HG02610 (cell line): ENCODE measurements around the gene KIF5B.
"Not testable (repeated sequence)": the region's sequence is repeated elsewhere in the genome, so short reads cannot be mapped to it uniquely, and the experiment has no call there.

Experiments
- ATAC-seq: cut with Tn5 transposase; IDR thresholded peaks from one replicate; pipeline ENCODE4 v1.9.1; 2021; ENCODE audit warnings: mild to moderate bottlenecking, moderate library complexity; ENCODE audit not compliant: unreplicated experiment

KIF5B gene

GRCh38 chr10:32056136-32057035 is at the start of gene KIF5B:
TSS of gene KIF5B (minus strand) at chr10:32056425. CDS start at chr10:32055973, 452 bp downstream.
- peak; percentile 86 for ATAC-seq

GRCh38 chr10:32105782-32106382 is 49.7 kb upstream of the KIF5B start:
- no peak for ATAC-seq

DNA sequence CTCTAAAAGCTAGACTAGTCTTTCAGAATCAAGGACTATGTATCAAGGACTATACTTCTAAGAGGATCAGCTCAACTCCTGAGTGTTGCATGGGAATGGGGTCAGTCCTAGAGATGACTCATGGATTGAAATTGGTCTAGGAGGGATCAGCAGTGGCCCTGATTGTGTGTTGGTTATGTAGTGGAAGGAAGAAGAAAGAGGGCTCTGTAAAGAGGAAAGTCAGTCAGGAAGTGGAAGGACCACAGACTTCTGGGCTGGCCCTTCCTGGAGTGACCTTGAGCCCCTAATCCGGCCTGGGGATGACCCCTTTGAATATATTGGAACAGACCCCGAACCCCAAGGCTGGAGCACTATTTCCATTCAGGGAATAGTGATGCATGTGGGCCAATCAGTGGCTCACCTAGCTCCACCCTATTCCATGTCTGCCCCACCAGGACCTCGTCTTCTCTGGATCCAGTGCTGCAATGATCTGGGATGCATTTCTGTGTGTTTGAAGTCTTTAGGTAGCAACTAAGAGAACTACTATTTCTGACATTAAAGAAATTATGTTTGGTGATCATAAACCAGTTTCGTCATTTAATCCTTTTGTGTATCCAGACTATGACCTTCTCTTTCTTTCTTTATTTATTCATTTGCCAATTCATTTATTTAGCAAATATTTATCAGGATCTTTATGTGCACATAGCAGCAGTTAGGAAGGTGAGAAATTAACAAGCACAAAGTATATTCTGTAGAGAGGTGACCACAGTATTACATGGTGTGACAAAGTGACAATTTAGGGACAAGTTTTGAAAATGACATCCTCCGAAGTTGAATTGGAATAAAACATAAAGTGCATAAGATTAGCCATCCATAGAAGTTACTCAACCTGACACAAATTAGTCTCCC is 48.6 kb upstream of the KIF5B start:
- ATAC-seq, result no peak

DNA sequence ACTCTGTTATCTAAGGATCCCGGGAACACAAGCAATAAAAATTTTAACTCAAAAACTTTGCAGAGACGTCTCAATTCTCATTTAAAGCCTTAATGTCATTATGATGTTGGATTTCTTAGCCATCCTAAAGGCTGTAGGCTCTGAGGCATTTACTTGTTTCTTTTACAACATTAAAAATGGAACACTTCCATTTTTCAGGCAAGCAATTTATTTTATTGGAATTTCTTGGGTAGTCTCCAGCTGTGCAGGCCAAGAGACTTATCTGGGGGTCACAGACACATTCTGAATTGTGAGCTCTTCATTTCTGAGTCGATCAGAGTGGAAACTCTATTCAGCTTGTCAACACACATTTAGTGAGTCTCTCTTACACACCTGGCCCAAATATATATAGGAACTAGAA is 48.0 kb upstream of the KIF5B start:
- no peak for ATAC-seq

DNA sequence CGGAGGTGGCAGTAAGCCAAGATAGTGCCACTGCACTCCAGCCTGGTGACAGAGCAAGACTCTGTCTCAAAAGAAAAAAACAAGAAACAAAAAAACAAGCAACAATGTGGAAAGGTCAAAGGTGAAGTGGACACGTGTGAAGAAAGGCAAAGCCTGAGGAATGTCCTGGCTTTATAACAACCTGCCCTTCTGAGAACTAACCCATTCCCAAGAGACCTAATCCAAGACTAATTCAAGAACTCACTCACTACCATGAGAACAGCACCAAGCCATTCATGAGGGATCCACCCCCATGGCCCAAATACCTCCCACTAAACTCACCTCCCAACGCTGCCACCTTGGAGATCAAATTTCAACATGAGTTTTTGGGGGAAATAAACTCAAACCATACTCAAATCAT is 47.5 kb upstream of the KIF5B start:
- no peak for ATAC-seq

DNA sequence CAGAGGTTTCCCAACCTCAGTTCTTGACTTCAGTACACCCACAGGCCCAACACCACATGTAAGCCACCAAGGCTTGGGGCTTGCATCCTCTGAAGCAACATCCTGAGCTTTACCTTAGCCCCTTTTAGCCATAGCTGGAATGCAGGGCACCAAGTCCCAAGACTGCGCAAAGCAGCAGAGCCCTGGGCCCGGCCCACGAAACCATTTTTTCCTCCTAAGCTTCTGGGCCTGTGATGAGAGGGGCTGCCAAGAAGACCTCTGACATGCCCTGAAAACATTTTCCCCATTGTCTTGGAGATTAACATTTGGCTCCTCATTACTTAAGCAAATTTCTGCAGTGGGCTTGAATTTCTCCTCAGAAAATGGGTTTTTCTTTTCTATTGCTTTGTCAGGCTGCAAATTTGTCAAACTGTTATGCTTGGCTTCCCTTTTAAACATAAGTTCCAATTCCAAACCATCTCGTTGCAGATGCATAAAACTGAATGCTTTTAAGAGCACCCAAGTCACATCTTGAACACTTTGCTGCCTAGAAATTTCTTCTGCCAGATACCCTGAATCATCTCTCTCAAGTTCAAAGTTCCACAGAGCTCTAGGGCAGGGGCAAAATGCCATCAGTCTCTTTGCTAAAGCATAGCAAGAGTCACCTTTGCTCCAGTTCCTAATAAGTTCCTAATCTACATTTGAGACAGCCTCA is 42.5 kb upstream of the KIF5B start:
- ATAC-seq, result not testable (repeated sequence)

DNA sequence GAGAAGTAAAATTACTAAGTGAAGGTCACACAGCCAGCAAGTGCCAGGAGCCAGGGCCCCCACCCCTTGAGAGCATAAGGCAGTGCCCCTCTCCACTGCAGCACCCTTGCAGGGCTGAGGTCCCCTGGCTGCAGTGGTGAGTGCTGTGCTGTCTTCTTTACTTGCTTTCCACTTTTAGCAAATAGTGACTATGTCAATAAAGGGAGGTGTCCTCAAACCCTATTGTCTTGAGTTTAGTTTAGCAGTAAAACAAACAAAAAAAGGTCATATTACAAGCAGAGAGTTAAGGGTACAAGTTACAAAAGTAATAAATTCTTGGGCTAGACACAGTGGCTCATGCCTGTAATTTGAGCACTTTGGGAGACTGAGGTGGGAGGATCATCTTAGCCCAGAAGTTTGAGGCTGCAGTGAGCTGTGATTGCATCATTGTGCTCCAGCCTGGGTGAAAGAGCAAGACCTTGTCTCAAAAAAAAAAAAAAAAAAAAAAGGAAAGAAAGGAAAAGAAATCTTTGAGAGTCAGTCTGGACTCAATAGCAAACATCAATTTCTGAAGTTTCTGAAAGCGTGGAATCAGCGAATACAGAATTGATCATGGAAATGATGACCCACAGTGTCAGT is 39.0 kb upstream of the KIF5B start:
- ATAC-seq, result no peak

- ATAC-seq, result no peak
These were observed 37.4 kb upstream of the KIF5B start for GRCh38 chr10:32093650-32094049.

DNA sequence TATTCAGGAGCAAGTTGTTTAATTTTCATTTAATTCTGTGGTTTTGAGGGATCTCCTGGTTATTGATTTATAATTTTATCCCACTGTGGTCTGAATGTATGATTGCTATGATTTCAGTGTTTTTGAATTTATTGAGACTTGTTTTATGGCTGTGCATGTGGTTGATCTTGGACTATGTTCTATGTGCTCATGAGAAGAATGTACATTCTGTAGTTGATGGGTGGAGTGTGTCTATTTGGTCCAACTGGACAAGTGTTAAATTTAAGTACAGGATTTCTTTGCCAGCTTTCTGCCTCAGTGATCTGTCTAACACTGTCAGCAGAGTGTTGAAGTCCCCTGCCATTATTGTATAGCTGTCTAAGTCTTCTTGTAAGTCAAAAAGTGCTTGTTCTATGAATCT is 34.8 kb upstream of the KIF5B start:
- ATAC-seq, result no peak

- ATAC-seq, result no peak
These were observed 28.1 kb upstream of the KIF5B start for GRCh38 chr10:32084185-32084851.

DNA sequence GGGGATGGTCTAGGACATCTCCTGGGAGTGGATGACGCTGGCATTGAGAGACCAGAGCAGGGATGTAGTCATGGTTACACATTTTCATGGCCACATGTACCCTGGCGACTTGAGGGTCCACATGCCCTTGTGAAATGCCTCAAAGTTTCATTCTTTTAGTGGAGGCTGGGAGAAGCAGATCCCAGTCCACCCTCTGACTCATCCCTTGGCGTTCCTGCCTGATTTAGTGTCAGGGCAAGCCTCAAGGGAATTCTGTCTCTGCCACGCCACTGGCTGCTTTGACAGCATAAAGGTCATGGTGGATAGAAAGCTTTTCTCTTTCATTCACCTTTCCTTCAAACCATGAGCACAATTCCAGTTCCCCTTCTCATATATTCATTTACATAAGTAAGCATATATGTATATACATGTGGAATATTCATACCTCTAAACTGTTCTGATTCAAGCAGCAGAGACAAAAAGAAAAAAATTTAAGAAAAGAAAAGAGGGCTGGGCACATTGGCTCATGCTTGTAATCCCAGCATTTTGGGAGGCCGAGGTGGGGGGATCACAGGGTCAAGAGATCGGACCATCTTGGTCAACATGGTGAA is 21.8 kb upstream of the KIF5B start:
- ATAC-seq, result no peak

DNA sequence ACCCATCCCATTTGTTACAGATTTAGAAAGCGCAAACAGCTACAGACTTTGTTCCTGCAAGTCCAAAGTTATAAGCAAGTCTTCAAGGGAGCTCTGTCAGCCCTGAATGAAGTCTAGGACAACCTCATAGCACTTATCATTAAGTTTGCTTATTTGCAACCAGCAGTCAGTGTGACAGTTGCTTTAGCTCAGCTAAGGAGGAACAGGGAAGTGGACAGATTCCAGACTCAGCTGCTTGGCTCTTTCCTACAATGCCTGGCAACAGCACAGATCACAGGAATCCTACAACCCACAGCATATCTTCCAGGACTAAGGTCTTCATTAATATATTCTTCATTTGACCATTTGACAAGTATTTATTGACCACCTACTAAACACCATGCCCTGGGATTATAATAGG is 17.4 kb upstream of the KIF5B start:
- no peak for ATAC-seq

GRCh38 chr10:32073128-32073527 is 16.9 kb upstream of the KIF5B start:
- no peak for ATAC-seq

DNA sequence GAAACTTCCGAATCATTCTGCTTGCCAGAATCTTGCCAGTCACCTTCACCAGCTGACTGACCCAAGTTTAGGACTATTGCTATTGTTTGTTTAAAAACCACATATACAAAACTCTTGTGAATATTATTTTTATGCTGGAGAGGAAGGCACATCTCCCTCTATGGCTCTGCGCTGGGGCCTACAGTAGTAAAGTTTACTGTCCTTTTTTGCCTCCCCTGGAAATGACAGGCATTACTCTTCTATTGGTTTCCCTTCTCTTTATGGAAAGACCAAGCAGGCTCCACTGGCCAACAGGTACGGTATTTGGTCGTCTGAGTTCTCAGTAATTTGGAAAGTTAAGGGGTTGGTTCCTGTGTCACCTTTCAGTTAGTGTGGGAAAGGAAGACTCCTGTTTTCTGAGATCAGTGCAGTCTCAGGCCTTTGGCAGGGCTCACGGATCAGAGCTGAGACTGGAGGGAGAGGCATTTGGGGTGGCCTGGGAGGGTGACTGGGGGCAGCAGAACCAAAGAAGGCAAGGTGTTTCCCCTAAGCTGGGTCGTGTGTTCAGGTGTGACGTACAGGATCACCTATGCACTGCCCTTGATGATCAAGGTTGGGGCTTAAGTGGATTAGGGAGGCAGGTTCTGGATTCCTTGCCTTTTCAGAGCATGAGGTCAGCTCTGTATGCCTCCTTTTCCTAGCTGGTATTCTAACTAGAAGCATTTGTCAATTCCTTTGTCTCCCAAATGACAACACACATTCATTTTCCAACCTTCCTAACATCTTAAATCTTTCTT is 16.0 kb upstream of the KIF5B start:
- no peak for ATAC-seq

DNA sequence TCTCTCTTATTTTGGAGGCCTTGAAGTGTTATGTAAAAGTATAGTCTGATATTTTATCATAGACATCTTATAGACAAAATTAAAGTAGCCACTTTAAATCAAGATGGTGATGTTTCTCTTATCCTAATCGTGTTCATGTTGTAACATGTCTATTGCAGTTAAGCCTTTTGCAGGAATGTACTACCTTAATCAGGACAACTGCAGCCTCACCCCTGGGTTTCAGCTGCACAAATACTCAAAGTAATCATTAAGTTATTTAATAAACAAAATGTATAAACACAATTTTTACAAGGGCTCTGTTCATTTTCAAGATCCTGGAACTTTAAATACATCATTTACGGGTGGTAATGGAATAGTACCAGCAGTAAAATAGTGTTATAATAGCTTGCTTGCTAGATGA is 14.4 kb upstream of the KIF5B start:
- no peak for ATAC-seq

GRCh38 chr10:32068569-32068968 is 12.3 kb upstream of the KIF5B start:
- no peak for ATAC-seq

DNA sequence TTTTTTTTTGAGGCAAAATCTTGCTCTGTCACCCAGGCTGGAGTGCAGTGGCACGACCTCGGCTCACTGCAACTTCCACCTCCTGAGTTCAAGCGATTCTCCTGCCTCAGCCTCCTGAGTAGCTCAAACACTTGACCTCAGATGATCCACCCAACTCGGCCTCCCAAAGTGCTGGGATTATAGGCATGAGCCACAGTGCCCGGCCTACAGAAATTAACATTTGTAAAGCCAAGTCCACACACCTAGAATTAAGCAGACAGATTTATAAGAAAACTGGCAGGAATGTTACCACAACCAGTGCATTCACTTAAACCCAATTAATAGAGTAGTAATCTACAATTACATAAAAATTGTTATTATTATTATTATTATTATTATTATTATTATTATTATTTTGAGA is 11.7 kb upstream of the KIF5B start:
- not testable (repeated sequence) for ATAC-seq

DNA sequence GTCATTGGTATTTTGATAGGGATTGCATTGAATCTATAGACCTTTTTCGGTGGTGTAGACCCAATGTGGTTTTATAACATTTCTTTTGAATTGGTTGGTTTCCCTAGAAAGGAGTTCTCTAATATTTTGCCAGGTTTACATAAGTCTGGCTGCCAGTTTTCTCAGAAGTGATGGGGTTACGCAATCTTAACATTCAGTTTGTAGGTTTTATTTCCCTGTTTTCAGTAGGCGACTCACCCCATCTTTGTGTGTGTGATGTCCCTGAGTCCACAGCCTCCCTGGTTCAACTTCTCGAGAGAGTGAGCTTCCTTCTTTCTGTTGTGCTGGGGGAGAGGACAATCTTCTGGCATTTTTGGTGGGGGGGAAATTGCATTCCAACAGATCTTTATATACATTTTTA is 9.6 kb upstream of the KIF5B start:
- ATAC-seq, result no peak

DNA sequence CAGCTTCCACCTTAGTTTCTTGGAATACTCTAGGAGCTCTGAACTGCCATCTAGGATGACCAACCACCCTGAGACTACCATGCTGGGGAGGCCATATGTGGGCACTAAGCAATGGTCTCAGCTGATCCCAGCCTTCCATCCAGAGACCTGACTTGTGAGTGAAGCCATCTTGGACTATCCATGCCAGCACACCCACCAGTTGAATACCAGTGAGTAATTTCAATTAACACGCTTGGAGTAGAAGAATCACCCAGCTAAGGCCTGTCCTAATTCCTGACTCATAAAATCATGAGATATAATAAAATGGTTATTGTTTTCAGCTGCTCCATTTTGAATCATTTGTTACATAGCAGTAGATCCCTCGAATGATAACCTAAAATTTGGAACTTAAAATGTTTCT is 5.2 kb upstream of the KIF5B start:
- ATAC-seq, result no peak
